NCI-H187 treated with DMSO at 0.1 percent for 48 hours (cell line): Measurements from ENCODE around the gene GPR39.

Source experiments
- DNase-seq: peaks from one replicate; lab custom pipeline; 2025; lab: John Stamatoyannopoulos, UW

The GPR39 gene

DNA sequence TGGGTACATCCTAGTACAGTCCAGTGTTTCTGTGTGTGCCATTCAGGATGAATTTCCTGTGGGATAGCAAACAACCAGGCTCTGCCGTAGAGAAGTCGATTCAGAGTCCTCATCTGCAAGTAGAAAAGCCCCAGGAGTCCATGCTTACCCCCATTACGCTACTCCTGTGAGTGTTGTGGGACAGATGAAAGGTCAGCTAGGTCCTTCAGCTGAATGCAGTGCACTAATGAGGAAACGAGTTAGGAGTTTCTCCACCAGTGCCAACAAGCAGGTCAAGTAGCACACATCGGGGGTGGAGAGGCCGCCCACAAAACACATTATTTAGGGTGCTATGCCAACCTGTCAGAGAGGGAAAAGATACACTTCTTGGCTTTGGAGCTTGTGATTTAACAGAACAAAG lies 2.5 kb upstream of the GPR39 start:
- no peak for DNase-seq

DNA sequence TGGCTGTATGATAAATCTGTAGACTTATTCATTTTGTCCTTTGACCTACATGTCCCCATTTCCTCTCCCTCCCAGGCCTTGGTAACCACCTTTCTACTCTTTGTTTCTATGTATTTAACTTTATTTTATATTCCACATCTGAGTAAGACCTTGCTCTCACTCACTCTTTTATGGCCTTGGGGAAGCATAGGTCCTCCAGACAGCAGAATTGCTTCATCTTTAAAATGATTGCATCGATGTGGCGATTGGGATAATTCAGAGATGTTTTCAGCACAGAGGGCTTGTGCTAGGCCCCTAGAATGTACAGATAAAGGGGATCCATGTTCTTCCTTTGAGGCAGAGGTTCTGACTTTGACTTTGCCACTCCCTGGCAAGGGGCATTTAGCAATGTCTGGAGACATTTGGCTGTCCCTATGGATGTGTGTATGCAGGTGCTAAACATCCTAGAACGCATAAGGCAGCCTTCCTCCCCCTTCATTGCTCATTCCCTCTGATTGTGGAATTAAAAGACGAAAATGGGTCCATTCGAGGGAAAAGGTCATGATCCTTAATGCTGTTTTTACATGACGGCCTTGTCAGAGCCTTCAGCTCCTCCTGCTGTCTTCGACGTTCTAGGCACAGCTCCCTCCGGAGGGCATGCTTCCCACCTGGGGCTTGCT lies 1.2 kb upstream of the GPR39 start:
- no peak for DNase-seq

DNA sequence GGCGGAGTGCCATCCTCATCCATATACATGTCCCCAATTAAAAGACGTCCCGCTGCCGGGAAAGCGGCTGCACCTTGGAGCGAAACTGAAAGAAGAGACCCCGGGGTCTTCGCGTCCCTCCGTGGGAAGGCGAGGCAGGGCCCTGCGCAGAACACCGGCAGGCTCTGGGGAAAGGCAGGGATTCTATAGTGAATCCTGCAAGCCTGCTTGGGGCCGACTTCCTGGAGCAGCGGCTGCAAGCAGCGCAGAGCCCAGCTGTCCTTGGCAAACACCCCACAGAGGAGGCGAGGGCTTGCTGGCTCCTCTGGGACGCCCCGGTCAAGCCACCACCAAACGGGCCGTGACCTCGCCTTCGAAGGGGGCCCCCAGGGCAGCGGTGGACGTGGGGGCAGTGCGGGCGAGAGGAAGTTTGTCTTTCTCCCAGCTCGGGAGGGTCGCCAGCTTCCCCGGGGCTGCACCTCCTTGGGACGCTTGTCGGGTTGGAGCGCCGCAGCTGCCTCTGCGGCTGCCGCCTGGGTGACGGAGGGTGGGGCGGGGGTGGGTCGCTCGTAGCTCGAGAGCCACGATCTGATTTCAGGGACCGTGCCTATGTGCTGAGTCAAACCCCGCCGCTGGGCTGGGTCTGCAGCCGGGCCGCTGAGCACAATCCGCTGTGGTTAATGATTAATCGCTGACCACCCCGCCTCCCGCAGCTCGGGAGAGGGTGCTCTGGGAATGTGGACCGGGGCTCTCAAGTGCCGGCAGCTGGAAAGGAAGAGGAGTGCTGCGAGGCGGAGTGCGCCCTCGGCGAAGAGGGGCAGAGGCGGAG lies 486 bp upstream of the GPR39 start:
- DNase-seq, result peak; percentile 54

DNA sequence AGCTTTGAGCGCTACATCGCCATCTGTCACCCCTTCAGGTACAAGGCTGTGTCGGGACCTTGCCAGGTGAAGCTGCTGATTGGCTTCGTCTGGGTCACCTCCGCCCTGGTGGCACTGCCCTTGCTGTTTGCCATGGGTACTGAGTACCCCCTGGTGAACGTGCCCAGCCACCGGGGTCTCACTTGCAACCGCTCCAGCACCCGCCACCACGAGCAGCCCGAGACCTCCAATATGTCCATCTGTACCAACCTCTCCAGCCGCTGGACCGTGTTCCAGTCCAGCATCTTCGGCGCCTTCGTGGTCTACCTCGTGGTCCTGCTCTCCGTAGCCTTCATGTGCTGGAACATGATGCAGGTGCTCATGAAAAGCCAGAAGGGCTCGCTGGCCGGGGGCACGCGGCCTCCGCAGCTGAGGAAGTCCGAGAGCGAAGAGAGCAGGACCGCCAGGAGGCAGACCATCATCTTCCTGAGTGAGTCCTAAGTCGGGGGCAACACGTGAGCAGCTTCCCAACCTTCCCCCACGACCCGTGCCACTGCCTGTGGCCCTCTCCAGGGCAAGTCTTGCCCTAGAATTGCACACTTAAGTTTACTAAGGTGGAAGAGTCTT lies 928 bp downstream of the GPR39 start:
- no peak for DNase-seq

DNA sequence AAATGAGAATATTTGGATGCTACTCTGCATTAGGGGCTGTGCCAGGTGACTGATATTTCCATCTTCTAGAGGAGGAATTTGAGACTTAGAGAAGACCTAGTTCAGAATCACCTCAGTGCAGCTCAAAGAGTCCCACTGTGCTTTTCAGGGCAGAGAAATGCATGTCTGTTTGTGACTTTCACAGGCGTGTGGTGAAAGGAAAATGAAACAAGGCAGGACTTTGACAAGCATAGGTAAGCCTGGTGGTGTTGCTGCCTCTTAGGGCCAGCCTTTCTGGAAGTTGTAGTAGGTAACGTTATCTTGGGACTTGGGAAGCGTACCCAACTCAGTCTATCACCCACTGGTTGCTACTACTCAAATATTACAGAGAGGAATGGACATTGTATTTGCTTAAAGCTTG lies 2.6 kb downstream of the GPR39 start:
- DNase-seq, result no peak

DNA sequence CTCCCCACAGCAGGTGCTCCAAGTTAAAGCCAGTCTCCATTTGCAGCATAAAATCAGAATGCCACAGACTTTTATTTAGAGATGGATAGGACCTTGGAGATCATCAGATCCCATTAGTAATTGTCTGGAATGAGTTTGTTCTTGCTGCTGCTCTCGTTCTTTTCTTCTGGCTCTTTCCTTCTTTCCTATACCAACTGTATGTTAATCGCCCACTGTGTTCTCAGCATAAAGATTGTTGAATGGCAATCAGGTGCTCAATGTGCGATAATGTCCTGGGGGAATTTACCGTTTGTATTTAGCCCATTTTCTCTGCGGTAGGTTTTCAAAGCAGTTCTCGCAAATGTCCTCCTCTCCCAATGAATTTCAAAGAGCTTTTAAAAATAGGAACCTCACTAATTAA lies 3.3 kb downstream of the GPR39 start:
- DNase-seq, result no peak

DNA sequence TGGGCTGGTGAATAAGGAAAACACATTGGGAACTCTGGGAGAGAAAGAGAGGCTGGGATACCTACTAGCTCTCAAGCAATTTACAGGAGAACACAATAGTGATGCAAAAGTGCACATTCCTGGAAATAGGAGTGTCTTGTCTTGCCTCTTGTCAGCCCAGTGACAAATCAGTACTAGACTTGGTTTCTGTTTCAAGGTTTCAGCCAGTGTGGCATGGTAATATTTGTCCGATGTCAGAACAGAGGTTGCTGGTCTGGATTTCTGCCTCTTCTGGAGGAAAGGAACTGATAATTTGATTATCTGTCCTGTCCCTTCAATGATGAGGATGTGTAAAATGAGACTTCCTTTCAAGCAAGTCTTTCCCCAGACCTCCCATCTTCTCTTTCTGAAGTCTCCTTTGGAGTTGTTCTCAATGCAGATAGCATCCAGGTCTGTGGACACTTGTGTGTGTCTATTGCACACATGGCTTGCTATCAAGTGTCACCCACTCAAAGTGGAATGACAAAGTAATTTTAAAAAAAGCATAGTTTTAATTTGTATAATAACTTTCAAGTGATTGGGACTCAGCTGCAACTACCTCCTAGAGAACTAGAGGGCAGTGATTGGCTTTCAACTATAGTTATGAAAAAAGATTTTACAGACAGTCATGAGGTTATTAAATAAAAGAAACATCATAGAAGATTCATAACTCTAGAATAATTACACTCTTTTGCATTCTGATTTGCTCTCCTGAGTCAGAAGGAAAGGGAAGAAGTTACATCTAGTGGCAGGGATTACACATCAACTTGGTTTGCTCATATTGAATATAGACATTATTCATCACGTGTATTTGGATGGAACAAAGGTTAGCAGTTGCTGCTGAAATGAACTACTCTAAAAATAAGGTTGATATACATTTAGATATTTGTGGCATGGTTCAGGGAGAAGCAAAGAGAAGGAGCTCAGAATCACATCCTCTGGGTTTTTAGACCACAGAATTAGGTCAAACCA lies 4.5 kb downstream of the GPR39 start:
- DNase-seq, result no peak

DNA sequence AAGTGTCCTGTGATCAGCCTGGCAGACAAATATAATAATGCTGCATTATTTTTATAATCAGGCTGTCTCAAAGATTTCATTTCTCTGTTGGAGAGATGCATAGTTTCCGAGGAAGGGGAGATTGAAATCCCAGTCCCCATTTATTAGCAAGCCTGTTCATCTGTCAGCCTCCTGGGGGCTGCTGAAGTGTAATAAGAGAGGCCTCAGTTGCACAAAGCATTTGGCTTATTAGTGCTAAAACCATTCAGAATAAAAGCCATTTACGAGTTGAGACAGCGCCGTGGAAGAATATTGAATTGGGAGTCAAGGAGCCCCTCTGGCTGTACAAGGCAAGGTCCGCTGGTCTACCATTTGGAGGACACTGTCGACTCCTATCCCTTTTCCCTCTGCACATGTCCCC lies 6.1 kb downstream of the GPR39 start:
- DNase-seq, result no peak

DNA sequence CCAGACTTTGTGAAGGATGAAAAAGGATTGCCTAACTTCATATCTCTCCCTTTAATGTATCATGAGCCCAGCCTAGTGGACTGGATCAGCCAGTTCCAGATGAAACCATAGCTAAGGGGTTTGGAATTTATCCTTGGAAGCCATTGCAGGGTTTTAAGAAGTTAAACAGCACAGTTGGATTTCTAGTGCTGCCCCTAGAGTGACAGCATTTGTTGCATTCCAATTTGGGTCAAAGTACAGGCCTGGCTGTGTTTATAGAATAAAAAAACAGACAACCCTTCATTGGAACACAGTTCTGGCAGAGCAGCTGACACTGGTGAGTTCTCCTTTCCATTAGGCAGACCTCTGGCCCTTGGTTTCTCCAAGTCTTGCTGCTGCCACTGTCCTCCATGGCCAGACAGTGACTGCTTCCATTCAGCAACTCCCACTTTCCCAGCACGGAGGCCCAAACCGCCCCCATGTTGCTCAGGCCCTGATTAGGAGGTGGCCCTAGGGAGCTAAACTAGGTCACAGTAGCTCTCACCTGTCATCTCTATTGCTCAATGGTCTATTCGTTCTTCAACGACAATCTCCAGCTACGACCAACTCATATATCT lies 8.0 kb downstream of the GPR39 start:
- DNase-seq, result no peak

DNA sequence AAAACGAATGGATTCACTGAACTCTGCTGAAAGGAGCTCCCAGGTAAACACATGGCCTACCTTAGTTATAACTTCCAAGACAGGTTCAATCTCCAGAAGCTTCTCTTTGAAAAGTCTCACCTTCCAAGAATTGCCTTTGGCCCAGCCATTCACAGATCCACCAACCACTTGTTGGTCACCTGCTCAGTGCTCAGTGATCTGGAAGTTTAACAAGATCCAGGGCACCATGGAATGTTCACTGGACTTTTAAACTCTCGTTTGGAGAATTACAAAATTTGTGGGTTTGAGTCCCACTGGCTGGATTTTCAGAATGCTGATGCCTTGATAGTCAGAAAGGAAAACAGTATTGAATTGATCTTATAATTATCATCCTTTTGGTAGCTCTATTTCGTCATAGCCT lies 9.4 kb downstream of the GPR39 start:
- no peak for DNase-seq

DNA sequence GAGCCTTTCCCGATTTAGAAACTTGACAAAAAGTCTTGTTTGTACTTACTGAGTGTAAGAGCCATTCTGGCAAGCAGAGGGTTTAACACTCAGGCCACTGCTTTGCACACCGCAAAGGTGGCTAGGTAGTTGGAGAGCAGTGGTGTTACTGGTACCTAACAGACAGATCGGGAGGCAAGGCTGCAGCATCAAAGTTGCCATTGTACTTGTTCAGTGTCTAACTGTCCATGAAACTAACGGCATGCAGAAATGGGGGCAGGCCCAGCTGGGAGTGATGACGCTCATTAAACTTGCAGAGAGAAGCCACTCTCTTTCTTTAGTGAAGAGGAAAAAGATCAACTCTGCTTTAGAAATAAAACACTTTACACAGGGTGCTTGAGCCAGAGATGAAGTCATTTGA lies 10.1 kb downstream of the GPR39 start:
- no peak for DNase-seq

DNA sequence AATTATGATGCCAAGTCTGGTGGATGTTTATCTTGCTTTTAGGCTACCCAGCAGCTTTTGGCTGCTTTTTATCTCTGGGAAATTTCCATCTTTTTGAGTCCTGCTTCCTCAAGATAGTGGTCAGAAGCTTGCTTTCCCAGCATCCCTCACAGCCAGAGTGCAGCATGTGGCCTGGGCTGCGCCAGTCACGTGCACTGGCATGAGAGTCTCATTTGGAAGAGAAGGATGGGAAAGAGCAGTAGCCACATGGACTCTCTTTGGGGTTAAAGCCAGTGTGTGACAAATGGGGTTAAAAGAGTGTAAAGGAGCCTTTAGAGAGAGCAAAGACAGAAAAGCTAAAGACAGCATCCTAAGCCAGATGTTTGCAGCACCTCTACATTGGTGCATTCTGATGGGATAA lies 12.7 kb downstream of the GPR39 start:
- DNase-seq, result no peak

DNA sequence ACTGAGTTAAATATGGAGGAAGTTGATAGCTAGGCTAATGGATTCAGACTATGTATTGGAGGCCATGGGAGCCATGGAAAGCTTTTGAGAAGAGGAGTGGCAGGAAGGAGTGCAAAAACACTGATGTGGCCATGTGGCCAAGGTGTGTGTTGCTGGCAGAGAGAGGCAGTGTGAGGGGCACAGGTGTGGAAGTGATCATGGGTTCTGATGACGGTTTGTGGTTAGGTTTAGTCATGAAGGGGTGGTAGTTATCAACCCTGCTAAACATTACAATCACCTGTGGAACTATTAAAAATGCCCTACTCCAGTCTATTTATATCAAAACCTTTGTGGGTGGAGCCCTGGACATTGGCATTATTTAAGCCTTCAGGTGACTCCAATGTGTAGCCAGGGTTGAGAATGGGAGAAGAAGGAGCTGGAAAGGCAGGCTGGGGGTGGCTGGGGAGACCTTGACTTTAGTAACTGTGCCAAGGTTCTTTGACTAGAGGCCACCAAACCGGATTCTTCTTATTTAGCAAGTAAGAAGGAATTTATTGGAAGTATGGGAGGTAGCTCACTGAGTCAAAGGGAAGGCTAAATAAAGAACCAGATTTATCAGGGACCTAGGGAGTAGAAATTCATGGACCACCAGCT lies 13.5 kb downstream of the GPR39 start:
- DNase-seq, result no peak

DNA sequence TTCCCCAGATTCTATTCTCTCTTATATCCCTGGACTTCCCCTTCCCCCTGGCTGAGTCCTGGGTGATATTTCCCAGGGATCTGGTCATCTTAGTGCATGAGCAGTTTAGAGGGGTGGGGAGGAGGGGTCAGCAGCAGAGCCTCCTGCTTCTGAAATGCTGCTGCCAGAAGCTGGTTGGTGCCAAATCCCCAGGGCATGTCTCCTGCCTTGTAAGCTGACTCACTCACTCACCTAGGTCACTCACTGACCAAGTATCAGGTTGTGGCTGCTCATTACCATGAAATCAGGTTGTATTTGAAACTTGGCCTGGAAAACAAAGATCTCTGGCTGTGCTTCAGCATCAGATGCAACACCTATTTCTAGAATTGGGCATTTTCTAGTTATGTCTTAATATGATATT lies 14.3 kb downstream of the GPR39 start:
- no peak for DNase-seq

DNA sequence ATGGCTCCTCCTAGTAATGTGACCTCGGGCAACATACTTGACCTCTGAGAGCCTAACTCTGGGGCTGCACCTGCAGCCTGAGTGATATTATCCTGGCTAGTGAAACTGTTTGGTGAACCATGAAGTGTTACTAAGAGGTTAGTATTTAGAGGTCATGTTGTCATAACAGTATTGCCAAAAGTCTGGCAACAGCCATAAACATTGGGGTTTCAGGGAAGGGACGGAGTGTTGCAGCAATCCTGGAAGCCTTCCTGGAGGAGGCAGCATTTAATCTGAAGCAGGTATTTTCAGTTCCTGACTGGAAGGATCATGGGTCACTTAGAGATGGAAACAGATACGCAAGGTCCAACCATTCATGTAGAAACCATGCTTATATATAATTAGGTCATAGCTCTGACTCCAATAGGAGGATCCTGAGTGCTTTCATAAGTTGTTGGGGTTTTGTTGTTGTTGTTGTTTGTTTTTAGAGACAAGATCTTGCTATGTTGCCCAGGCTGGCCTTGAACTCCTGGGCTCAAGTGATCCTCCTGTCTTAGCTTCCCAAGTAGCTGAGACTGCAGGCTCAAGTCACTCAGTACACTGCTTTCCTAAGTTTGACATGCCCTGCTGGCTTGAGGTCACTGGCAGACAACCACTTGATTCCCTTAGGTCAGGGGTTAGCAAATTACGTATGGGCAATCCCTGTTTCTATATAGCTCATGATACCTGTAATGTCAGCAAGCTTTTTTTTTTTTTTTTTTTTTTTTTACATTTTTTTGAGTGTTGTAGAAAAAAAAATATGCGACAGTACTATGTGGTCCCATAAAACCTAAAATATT lies 21.5 kb downstream of the GPR39 start:
- DNase-seq, result no peak

DNA sequence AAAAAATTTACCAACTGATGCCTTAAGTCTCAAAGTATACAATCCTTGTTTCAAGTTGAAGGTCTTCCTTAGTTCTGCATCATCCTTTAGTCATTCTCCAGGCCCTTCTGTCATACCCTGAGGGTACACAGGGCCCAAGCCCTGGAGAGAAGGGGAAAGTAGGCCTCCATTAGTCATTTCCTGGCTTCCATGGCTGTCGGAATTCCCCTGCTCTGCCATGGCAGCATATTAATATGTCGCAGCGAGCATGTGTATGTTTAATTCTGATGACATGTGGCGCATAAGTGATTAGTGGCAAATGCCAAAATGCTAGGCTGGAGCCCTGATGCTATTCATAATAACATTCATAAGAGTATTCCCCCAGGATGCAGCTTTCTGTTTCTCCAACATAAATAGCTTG lies 22.1 kb downstream of the GPR39 start:
- DNase-seq, result no peak

DNA sequence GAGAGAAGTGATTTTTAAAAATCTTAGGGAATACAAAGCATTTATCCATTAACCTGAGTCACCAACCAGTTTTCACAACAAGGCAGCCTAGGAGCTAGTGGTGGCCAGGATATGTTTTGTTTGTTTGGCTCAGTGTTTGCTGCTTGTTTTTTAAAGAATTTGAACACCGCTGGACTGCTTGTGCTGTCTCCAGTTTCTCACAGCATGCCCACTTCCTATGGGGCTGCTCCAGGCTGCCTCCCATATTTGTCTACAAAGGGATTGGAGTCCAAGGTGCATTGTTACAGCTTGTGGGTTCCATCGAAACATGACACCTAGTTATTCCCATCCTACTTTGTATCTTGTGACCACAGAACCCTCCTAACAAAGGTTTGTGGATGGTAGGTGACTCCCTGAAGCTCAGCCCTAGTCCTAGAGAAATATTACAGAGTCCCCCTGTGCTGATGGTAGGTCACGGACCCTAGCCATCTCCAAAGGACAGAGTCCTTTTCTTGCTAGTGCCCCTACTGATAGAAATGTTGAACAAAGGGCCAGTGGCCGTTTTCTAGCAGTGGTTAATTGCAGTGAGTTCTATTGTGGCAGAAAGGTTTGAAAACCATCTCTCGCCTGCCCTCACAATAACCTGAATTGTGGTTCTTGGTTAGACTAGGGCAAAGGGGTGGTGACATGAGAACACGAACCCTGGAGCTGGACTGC lies 23.2 kb downstream of the GPR39 start:
- peak; percentile 17 for DNase-seq

DNA sequence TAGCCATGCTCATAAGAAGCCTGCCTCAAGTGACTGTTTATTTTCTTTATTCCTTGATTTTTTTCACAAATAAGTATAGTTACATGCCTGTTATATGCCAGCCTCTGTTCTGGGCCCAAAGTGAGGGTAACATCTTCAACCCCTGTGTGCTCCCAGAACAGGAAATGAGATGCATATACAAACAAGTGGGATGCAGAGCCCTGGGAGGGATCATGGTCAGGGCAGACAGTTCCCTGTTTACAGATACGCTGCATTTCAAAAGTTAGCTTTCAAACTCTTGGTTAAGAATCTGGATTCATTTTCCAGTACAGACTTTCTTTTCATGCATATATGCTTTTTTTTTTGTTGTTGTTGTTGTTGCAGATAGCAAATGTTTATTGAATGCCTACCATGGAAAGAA lies 24.4 kb downstream of the GPR39 start:
- no peak for DNase-seq

DNA sequence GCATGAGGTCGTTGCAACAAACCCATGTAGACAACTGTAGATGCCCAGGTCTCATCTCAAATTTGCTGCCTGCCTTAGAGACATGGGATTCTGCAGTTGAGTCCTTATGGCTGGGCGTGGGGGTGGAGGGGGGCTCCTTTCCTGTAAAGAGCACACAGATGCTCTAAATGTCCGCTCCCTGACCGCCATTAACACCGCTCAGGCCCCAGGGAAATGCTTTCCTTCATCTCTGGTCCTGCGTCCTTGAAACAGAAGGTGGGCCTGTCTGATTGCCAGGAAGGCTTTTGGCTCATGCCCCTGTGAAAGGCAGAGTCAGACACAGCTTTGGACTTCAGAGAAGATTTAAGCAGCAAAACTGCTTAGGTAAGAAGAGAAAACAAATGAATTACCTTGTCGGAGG lies 25.7 kb downstream of the GPR39 start:
- DNase-seq, result no peak

DNA sequence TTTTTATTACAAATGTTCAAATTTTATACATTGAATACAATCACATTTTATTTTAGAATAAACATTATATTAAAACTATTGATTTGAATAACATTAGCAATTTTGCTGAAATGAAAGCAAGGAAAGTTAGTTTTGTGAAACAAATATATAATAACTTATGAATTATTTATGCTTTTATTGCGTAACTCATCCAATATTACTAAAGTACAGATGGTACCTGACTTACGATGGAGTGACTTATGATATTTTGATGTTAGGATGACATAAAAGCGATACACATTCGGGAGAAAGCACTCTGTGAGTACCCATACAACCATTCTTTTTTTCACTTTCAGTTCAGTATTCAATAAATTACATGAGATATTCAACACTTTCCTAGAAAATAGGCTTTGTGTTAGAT lies 26.5 kb downstream of the GPR39 start:
- no peak for DNase-seq
